Activated CD4-positive, alpha-beta T cell treated with anti-CD3 and anti-CD28 coated beads, Interleukin-2, amount 10 ng/mL, durations not matched to agents 24 days and 14 days (primary cell): ENCODE data around the gene SS18L1. TPM values are rescaled to one million over a fixed set of nuclear protein-coding genes. Genes with fewer than 3 reads are reported as not detected.
A peak's percentile ranks its signal among the peaks of the same experiment; 100 is the strongest.

Source experiments
- DNase-seq: peaks from one replicate; pipeline ENCODE4 v3.0.0; 2022
- H3K27ac Mint-ChIP-seq: one replicate; pipeline ENCODE4 v1.8.0; 2022; ENCODE audit warnings: mild to moderate bottlenecking, mixed read lengths
- H3K27me3 Mint-ChIP-seq: one replicate; pipeline ENCODE4 v1.8.0; 2022; ENCODE audit warnings: mixed read lengths
- H3K36me3 Mint-ChIP-seq: one replicate; pipeline ENCODE4 v1.8.0; 2022; ENCODE audit warnings: low read depth, mild to moderate bottlenecking, mixed read lengths
- H3K4me1 Mint-ChIP-seq: one replicate; pipeline ENCODE4 v1.8.0; 2021; ENCODE audit warnings: mixed read lengths
- H3K4me3 Mint-ChIP-seq: one replicate; pipeline ENCODE4 v1.8.0; 2022; ENCODE audit warnings: mild to moderate bottlenecking, moderate library complexity, mixed read lengths
- H3K9me3 Mint-ChIP-seq: one replicate; pipeline ENCODE4 v1.8.0; 2021; ENCODE audit warnings: mixed read lengths
- intact Hi-C: fragments of 100-400 bp; cut with micrococcal nuclease; formaldehyde crosslinking; loops from one replicate; pipeline ENCODE4 v1.15.1; 2023
- total RNA-seq: library from RNA; stranded (reverse); gene quantifications from 2 replicates; pipeline ENCODE4 v1.2.3, GENCODE V29; 2022

The SS18L1 gene
- total RNA-seq, 1 donor from 2014 or later, result 29.0 TPM

GRCh38 chr20:62211769-62212288 lies 68.3 kb downstream of the SS18L1 start:
- intact Hi-C loops, result no loop called here
- Mint-ChIP-seq H3K9me3 (no peaks in the 10 kb centered on the region), H3K4me1 (no peaks in the 10 kb centered on the region), H3K27ac (no peak overlapping the region), H3K36me3 (no peaks in the 10 kb centered on the region), H3K4me3 (no peak overlapping the region), H3K27me3 (no peaks in the 10 kb centered on the region)
- no peak for DNase-seq

- peaks cover 2% of the 10 kb centered on the region for H3K27me3 Mint-ChIP-seq
- no peak for DNase-seq
- H3K4me3 Mint-ChIP-seq, result no peak overlapping the region
- intact Hi-C loops, result no loop called here
- no peak overlapping the region for H3K27ac Mint-ChIP-seq
- H3K4me1 Mint-ChIP-seq, result no peaks in the 10 kb centered on the region
- no peaks in the 10 kb centered on the region for H3K36me3 Mint-ChIP-seq
- no peaks in the 10 kb centered on the region for H3K9me3 Mint-ChIP-seq
Observed at GRCh38 chr20:62212299-62212698, 68.7 kb downstream of the SS18L1 start.

DNA sequence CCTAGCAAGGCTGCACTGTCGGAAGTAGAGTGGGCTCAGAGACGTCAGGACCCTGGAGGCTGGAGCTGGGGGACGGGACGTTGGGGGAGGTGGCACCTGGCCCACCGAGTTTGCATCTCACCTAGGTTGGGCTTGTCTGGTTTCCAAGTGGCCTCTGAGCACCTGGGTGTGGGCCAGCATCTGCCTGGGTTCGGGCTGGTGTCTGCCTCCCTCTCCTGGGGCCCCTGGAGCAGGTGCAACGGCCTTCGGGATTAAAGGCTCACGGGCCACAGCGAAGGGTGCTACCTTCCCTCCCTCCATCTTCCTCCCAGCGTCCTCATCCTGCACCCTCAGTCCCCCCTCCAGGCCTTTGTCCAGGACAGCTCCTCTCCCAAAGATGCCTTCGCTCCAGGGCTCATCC lies 70.5 kb downstream of the SS18L1 start:
- intact Hi-C loops, result no loop called here
- Mint-ChIP-seq H3K27ac (no peak overlapping the region), H3K9me3 (no peaks in the 10 kb centered on the region)

GRCh38 chr20:62215020-62215990 lies 71.7 kb downstream of the SS18L1 start:
- no peak overlapping the region for H3K4me3 Mint-ChIP-seq
- H3K27ac Mint-ChIP-seq, result no peak overlapping the region
- H3K9me3 Mint-ChIP-seq, result no peaks in the 10 kb centered on the region
- H3K27me3 Mint-ChIP-seq, result peaks cover 14% of the 10 kb centered on the region
- H3K36me3 Mint-ChIP-seq, result no peaks in the 10 kb centered on the region
- H3K4me1 Mint-ChIP-seq, result no peaks in the 10 kb centered on the region
- DNase-seq, result no peak
- intact Hi-C loops, result no loop called here

More for the DNA sequence above, 70.5 kb downstream of the SS18L1 start:
- Mint-ChIP-seq H3K27me3 (peaks cover 11% of the 10 kb centered on the region), H3K36me3 (no peaks in the 10 kb centered on the region), H3K4me3 (no peak overlapping the region), H3K4me1 (no peaks in the 10 kb centered on the region)
- no peak for DNase-seq

GRCh38 chr20:62215991-62216635 lies 72.5 kb downstream of the SS18L1 start:
- Mint-ChIP-seq H3K4me3 (no peak overlapping the region), H3K27ac (no peak overlapping the region), H3K36me3 (no peaks in the 10 kb centered on the region), H3K27me3 (peaks cover 19% of the 10 kb centered on the region), H3K9me3 (no peaks in the 10 kb centered on the region), H3K4me1 (no peaks in the 10 kb centered on the region)
- intact Hi-C loops, result no loop called here
- DNase-seq, result no peak

DNA sequence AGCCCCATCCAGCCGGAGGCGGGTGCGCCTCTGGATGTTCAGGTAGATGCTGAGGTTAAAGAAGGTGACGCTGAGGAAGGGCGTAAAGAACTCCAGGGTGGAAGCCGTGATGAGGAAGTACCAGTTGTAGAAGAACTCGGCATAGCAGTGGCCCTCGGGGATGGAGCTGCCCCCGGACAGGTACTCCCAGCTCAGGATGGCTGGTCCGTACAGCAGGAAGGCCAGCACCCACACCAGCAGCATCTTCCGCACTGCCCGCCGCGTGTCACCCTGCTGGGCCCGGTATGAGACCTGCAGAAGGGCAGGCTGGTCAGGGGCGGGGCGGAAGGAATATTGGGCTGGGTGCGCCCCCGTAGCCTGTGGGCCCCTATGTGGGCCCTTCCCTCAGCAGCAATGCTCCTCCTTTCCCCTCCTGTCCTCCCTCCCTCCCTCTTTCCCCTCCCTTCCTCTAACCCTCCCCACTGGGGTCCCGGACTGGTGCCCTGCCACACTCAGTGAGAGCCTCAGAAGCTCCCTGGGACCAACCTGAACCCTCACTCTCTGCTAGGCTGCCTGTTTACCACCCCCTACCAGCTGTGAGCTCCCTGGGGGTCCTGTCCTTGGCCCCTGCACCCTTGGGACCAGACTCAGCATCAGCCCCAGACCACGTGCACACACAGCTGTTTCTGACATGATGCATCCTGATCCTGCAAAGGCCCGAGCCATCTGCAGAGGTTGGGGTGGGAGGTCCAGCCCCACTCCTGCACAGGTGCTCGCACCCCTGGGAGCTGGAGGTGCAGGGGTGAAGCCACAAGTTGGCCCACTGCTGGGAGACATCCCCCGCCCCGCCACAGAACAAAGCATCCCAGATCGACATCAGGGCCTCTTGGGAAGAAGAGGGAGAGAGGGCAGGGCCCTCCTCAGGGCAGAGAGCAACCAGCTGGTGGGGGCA lies 73.3 kb downstream of the SS18L1 start:
- no peak for DNase-seq
- peaks cover 22% of the 10 kb centered on the region for H3K27me3 Mint-ChIP-seq
- no peaks in the 10 kb centered on the region for H3K9me3 Mint-ChIP-seq
- no peak overlapping the region for H3K4me3 Mint-ChIP-seq
- H3K36me3 Mint-ChIP-seq, result no peaks in the 10 kb centered on the region
- no peak overlapping the region for H3K27ac Mint-ChIP-seq
- intact Hi-C loops, result no loop called here
- H3K4me1 Mint-ChIP-seq, result no peaks in the 10 kb centered on the region

GRCh38 chr20:62217913-62218773 lies 74.6 kb downstream of the SS18L1 start:
- Mint-ChIP-seq H3K4me1 (no peaks in the 10 kb centered on the region), H3K27ac (no peak overlapping the region), H3K9me3 (no peaks in the 10 kb centered on the region), H3K4me3 (no peak overlapping the region), H3K36me3 (no peaks in the 10 kb centered on the region), H3K27me3 (peaks cover 22% of the 10 kb centered on the region)
- intact Hi-C loops, result no loop called here
- DNase-seq, result no peak

- Mint-ChIP-seq H3K9me3 (no peaks in the 10 kb centered on the region), H3K4me1 (no peaks in the 10 kb centered on the region), H3K4me3 (peak overlapping the region; percentile 43), H3K36me3 (no peaks in the 10 kb centered on the region), H3K27me3 (peaks cover 22% of the 10 kb centered on the region), H3K27ac (no peak overlapping the region)
- DNase-seq, result no peak
- intact Hi-C loops, result no loop called here
Observed at GRCh38 chr20:62219101-62219991, 75.8 kb downstream of the SS18L1 start.

DNA sequence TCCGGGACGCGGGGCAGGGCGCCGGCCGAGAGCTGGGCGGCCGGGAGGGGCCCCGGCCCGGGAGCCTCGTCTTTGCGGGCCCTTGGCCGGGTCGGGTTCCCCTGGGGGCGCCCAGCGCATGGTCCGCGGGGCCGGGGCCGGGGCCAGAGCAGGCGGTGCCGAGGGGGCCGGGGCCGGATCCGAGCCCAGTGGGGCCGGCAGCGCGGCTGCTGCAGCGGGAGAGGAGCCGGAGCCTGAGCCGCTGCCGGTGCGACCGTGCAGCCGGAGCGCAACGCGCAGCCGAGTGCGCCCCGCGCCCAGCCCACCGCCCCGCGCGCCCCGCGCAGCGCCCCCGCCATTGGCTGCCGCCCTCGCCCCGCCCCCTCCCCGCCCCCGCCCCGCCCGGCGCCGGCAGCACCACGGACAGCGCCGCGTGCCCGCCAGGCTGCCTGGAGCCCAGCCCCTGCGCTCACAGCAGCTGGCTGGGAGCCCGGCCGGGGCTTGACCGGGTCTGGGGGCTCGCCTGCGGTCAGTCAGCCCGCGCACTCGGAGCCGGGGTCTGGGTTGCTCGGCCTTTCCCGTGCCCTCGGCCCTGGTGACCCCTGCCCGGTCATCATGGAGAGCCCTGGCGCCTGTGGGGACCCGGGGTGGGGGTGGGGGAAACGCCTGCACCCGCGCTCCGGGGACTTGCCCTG lies 76.6 kb downstream of the SS18L1 start, which contains the start of gene HRH3:
HRH3 (minus strand) TSS at position 287 of the 674 bp plus-strand sequence. CDS start 308 bp downstream, outside the sequence.
- intact Hi-C loops, result no loop called here
- no peaks in the 10 kb centered on the region for H3K36me3 Mint-ChIP-seq
- no peaks in the 10 kb centered on the region for H3K9me3 Mint-ChIP-seq
- no peak within 1 kb of the TSS for H3K27ac Mint-ChIP-seq
- peak within 1 kb of the TSS; percentile 43 for H3K4me3 Mint-ChIP-seq
- H3K4me1 Mint-ChIP-seq, result no peaks in the 10 kb centered on the region
- peaks cover 25% of the 10 kb centered on the region for H3K27me3 Mint-ChIP-seq
- peak; percentile 88 for DNase-seq

DNA sequence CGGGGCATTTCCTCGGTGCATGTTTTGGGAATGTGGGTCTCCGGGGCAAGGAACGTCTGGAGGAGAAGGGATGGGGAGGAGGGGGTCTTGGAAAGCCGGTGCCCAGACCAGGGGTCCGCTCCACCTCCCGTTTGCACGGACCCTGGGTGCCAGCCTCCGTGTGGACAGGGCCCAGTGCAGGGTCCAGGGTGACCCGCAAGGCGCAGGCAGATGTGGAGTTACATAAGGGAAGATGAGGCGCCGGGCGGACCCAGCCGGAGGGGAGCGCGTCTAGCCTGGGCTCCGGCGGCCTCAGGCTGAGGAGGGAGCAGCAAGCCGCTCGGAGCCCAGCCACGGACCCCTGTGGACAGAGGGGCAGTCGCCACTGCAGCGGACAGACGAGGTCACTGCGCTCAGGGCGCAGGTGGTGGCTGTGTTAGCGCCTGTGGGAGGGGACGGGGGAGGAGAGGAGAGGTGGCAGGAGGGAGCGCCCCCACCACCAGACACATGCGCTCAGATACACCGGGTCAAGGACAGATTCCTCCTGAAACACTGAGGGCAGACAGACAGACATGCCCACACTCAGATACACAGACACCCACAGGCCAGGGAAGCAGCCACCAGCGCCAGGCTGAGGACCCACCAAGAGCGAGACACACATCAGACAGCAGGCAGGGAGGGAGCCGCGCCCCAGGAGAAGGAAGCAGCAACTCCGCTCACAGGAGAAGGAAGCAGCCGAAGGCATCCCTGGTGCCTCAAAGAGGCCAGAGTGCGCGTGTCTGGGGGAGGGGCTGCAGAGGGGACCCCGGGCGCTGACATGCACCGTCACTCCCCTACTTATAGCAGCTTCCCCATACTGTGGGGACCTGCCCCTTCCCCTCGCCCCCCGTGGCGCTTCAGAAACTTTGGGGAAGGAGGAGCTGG lies 77.3 kb downstream of the SS18L1 start:
- peaks cover 25% of the 10 kb centered on the region for H3K27me3 Mint-ChIP-seq
- H3K4me1 Mint-ChIP-seq, result no peaks in the 10 kb centered on the region
- intact Hi-C loops, result no loop called here
- H3K9me3 Mint-ChIP-seq, result no peaks in the 10 kb centered on the region
- DNase-seq, result no peak
- no peak overlapping the region for H3K27ac Mint-ChIP-seq
- H3K4me3 Mint-ChIP-seq, result no peak overlapping the region
- H3K36me3 Mint-ChIP-seq, result no peaks in the 10 kb centered on the region
